Measurements from ENCODE around the gene MED28. TPM values are rescaled to one million over a fixed set of nuclear protein-coding genes. Genes with fewer than 3 reads are reported as not detected.

Gene MED28
- total RNA-seq, 1 experiment from 2014 or later = 106 TPM

GRCh38 chr4:17635056-17635455 is 20.6 kb downstream of the MED28 start (continued):
- TF ChIP-seq ARID4B (CRISPR knock-in tag; IDR thresholded peaks at IDR 0.05; ENCODE audit: borderline replicate concordance) (no peak), FOXK1 (CRISPR knock-in tag; IDR thresholded peaks at IDR 0.05) (no peak), ZNF317 (CRISPR knock-in tag; IDR thresholded peaks at IDR 0.05; ENCODE audit: borderline replicate concordance, low read depth) (no peak), GABPB1 (CRISPR knock-in tag; IDR thresholded peaks at IDR 0.05) (no peak), ZNF532 (CRISPR knock-in tag; IDR thresholded peaks at IDR 0.05; ENCODE audit: borderline replicate concordance) (no peak), JAZF1 (CRISPR knock-in tag; IDR thresholded peaks at IDR 0.05) (no peak), ZNF425 (CRISPR knock-in tag; conservative IDR thresholded peaks at IDR 0.05) (no peak)

- Mint-ChIP-seq H3K27me3 (ENCODE audit: low read depth) (no peaks in the 10 kb centered on the region), H3K4me1 (0 out of 2 replicates have a peak, but pooled peaks cover 3% of the 10 kb centered on the region), H3K4me3 (no peak overlapping the region), H3K9me3 (no peaks in the 10 kb centered on the region), H3K27ac (peak overlapping the region; percentile 94), H3K36me3 (peaks cover 36% of the 10 kb centered on the region)
- DNase-seq (ENCODE audit: low spot score) (no peak), ATAC-seq (peak; percentile 46)
- ChIA-PET CTCF (interaction anchor here (0.9 to 1.1 kb wide), 2 partner anchors 23 to 126 kb away, joined by 3 read pairs; no protein-coding TSS in a partner anchor), POLR2A (no interaction called here)
- no peak for TF ChIP-seq HMGA2 (CRISPR knock-in tag; IDR thresholded peaks at IDR 0.05)
- no peak for TF ChIP-seq HMGXB4 (CRISPR knock-in tag; IDR thresholded peaks at IDR 0.05)
- no peak for TF ChIP-seq ATF2 (CRISPR knock-in tag; IDR thresholded peaks at IDR 0.05; ENCODE audit: borderline replicate concordance, low read depth)
- no peak for TF ChIP-seq OVOL2 (CRISPR knock-in tag; IDR thresholded peaks at IDR 0.05; ENCODE audit: borderline replicate concordance)
- TF ChIP-seq E2F4 (CRISPR knock-in tag; IDR thresholded peaks at IDR 0.05; ENCODE audit: borderline replicate concordance, low read depth) = no peak
- no peak for TF ChIP-seq NFYB (CRISPR knock-in tag; conservative IDR thresholded peaks at IDR 0.05; ENCODE audit: low read depth)
- no peak for TF ChIP-seq ESRRA (CRISPR knock-in tag; IDR thresholded peaks at IDR 0.05; ENCODE audit: borderline replicate concordance)
- no peak for TF ChIP-seq MLX (CRISPR knock-in tag; IDR thresholded peaks at IDR 0.05)
- no peak for TF ChIP-seq GRHL2 (CRISPR knock-in tag; IDR thresholded peaks at IDR 0.05; ENCODE audit: insufficient replicate concordance, severe bottlenecking)
- no peak for TF ChIP-seq JAZF1 (CRISPR knock-in tag; IDR thresholded peaks at IDR 0.05)
Measured at GRCh38 chr4:17636341-17636695, 21.9 kb downstream of the MED28 start.
